ENCODE results near the gene LSM2.
"Not testable (repeated sequence)": the region's sequence is repeated elsewhere in the genome, so short reads cannot be mapped to it uniquely, and the experiment has no call there.

Gene LSM2

GRCh38 chr6:31814677-31815024 lies 7.9 kb upstream of the LSM2 start:
- Histone ChIP-seq H3K27me3 (ENCODE audit: control insufficient read depth, insufficient read depth, low read length) (no peaks in the 10 kb centered on the region), H3K36me3 (ENCODE audit: control insufficient read depth, insufficient read depth, low read length) (no peaks in the 10 kb centered on the region), H3K9ac (ENCODE audit: low read length) (peak overlapping the region; percentile 32), H3K4me3 (ENCODE audit: low read depth, low read length) (peak overlapping the region; percentile 68), H3K27ac (ENCODE audit: low read depth, low read length) (peak overlapping the region; percentile 85; the same call in 1 of the 2 replicates), H3K9me3 (ENCODE audit: control insufficient read depth, insufficient read depth, low read depth, low read length) (no peaks in the 10 kb centered on the region), H3K4me1 (ENCODE audit: control insufficient read depth, insufficient read depth, low read length) (peaks cover 14% of the 10 kb centered on the region)

GRCh38 chr6:31813465-31813849 lies 6.7 kb upstream of the LSM2 start:
- Histone ChIP-seq H3K27ac (ENCODE audit: low read depth, low read length) (no peak overlapping the region), H3K36me3 (ENCODE audit: control insufficient read depth, insufficient read depth, low read length) (no peaks in the 10 kb centered on the region), H3K27me3 (ENCODE audit: control insufficient read depth, insufficient read depth, low read length) (no peaks in the 10 kb centered on the region), H3K9me3 (ENCODE audit: control insufficient read depth, insufficient read depth, low read depth, low read length) (no peaks in the 10 kb centered on the region), H3K4me3 (ENCODE audit: low read depth, low read length) (peak overlapping the region; percentile 68; the same call in 1 of the 2 replicates), H3K9ac (ENCODE audit: low read length) (peak overlapping the region; percentile 38), H3K4me1 (ENCODE audit: control insufficient read depth, insufficient read depth, low read length) (peaks cover 11% of the 10 kb centered on the region)

GRCh38 chr6:31811645-31812044 lies 4.9 kb upstream of the LSM2 start:
- Histone ChIP-seq H3K36me3 (ENCODE audit: control insufficient read depth, insufficient read depth, low read length) (no peaks in the 10 kb centered on the region), H3K4me3 (ENCODE audit: low read depth, low read length) (no peak overlapping the region), H3K9ac (ENCODE audit: low read length) (no peak overlapping the region), H3K27ac (ENCODE audit: low read depth, low read length) (no peak overlapping the region), H3K4me1 (ENCODE audit: control insufficient read depth, insufficient read depth, low read length) (peaks cover 7% of the 10 kb centered on the region), H3K9me3 (ENCODE audit: control insufficient read depth, insufficient read depth, low read depth, low read length) (no peaks in the 10 kb centered on the region), H3K27me3 (ENCODE audit: control insufficient read depth, insufficient read depth, low read length) (no peaks in the 10 kb centered on the region)

- not testable (repeated sequence) for H3K4me3 ChIP-seq (ENCODE audit: low read depth, low read length); H3K27me3 ChIP-seq (ENCODE audit: control insufficient read depth, insufficient read depth, low read length); H3K9me3 ChIP-seq (ENCODE audit: control insufficient read depth, insufficient read depth, low read depth, low read length); H3K9ac ChIP-seq (ENCODE audit: low read length); H3K36me3 ChIP-seq (ENCODE audit: control insufficient read depth, insufficient read depth, low read length); H3K27ac ChIP-seq (ENCODE audit: low read depth, low read length); H3K4me1 ChIP-seq (ENCODE audit: control insufficient read depth, insufficient read depth, low read length)
Observed at GRCh38 chr6:31808599-31808998, 1.8 kb upstream of the LSM2 start.

- Histone ChIP-seq H3K27ac (ENCODE audit: low read depth, low read length) (peak overlapping the region; percentile 91), H3K27me3 (ENCODE audit: control insufficient read depth, insufficient read depth, low read length) (no peaks in the 10 kb centered on the region), H3K36me3 (ENCODE audit: control insufficient read depth, insufficient read depth, low read length) (peaks cover 23% of the 10 kb centered on the region), H3K4me3 (ENCODE audit: low read depth, low read length) (peak overlapping the region; percentile 96), H3K4me1 (ENCODE audit: control insufficient read depth, insufficient read depth, low read length) (no peaks in the 10 kb centered on the region), H3K9me3 (ENCODE audit: control insufficient read depth, insufficient read depth, low read depth, low read length) (no peaks in the 10 kb centered on the region), H3K9ac (ENCODE audit: low read length) (peak overlapping the region; percentile 91)
Observed at GRCh38 chr6:31805939-31806469, 762 bp downstream of the LSM2 start.

- H3K9ac ChIP-seq (ENCODE audit: low read length); H3K4me1 ChIP-seq (ENCODE audit: control insufficient read depth, insufficient read depth, low read length); H3K9me3 ChIP-seq (ENCODE audit: control insufficient read depth, insufficient read depth, low read depth, low read length); H3K27ac ChIP-seq (ENCODE audit: low read depth, low read length); H3K27me3 ChIP-seq (ENCODE audit: control insufficient read depth, insufficient read depth, low read length); H3K4me3 ChIP-seq (ENCODE audit: low read depth, low read length): not testable (repeated sequence)
- H3K36me3 ChIP-seq (ENCODE audit: control insufficient read depth, insufficient read depth, low read length) = peaks cover 40% of the 10 kb centered on the region
Observed at GRCh38 chr6:31801031-31801927, 5.5 kb downstream of the LSM2 start.

- no peaks in the 10 kb centered on the region for H3K9me3 ChIP-seq (ENCODE audit: control insufficient read depth, insufficient read depth, low read depth, low read length)
- no peaks in the 10 kb centered on the region for H3K4me1 ChIP-seq (ENCODE audit: control insufficient read depth, insufficient read depth, low read length)
- no peak overlapping the region for H3K9ac ChIP-seq (ENCODE audit: low read length)
- H3K27me3 ChIP-seq (ENCODE audit: control insufficient read depth, insufficient read depth, low read length) = no peaks in the 10 kb centered on the region
- H3K4me3 ChIP-seq (ENCODE audit: low read depth, low read length) = no peak overlapping the region
- H3K27ac ChIP-seq (ENCODE audit: low read depth, low read length) = no peak overlapping the region
- H3K36me3 ChIP-seq (ENCODE audit: control insufficient read depth, insufficient read depth, low read length) = peaks cover 40% of the 10 kb centered on the region
Observed at GRCh38 chr6:31799781-31800180, 7.0 kb downstream of the LSM2 start.

GRCh38 chr6:31797588-31797987 lies 9.2 kb downstream of the LSM2 start:
- H3K4me1 ChIP-seq (ENCODE audit: control insufficient read depth, insufficient read depth, low read length) = 0 out of 2 replicates have a peak, but pooled peaks cover 6% of the 10 kb centered on the region
- H3K27ac ChIP-seq (ENCODE audit: low read depth, low read length) = no peak overlapping the region
- H3K27me3 ChIP-seq (ENCODE audit: control insufficient read depth, insufficient read depth, low read length) = no peaks in the 10 kb centered on the region
- H3K9me3 ChIP-seq (ENCODE audit: control insufficient read depth, insufficient read depth, low read depth, low read length) = no peaks in the 10 kb centered on the region
- no peak overlapping the region for H3K4me3 ChIP-seq (ENCODE audit: low read depth, low read length)
- peaks cover 28% of the 10 kb centered on the region for H3K36me3 ChIP-seq (ENCODE audit: control insufficient read depth, insufficient read depth, low read length)
- no peak overlapping the region for H3K9ac ChIP-seq (ENCODE audit: low read length)

- Histone ChIP-seq H3K27me3 (ENCODE audit: control insufficient read depth, insufficient read depth, low read length) (no peaks in the 10 kb centered on the region), H3K4me3 (ENCODE audit: low read depth, low read length) (no peak overlapping the region), H3K4me1 (ENCODE audit: control insufficient read depth, insufficient read depth, low read length) (0 out of 2 replicates have a peak, but pooled peaks cover 6% of the 10 kb centered on the region), H3K9me3 (ENCODE audit: control insufficient read depth, insufficient read depth, low read depth, low read length) (no peaks in the 10 kb centered on the region), H3K36me3 (ENCODE audit: control insufficient read depth, insufficient read depth, low read length) (peaks cover 31% of the 10 kb centered on the region), H3K9ac (ENCODE audit: low read length) (no peak overlapping the region), H3K27ac (ENCODE audit: low read depth, low read length) (no peak overlapping the region)
Observed at GRCh38 chr6:31796993-31797385, 9.8 kb downstream of the LSM2 start.

- Histone ChIP-seq H3K36me3 (ENCODE audit: control insufficient read depth, insufficient read depth, low read length) (peaks cover 38% of the 10 kb centered on the region), H3K27ac (ENCODE audit: low read depth, low read length) (peak within 1 kb of the TSS; percentile 95), H3K9ac (ENCODE audit: low read length) (peak within 1 kb of the TSS; percentile 99), H3K4me1 (ENCODE audit: control insufficient read depth, insufficient read depth, low read length) (0 out of 2 replicates have a peak, but pooled peaks cover 6% of the 10 kb centered on the region), H3K9me3 (ENCODE audit: control insufficient read depth, insufficient read depth, low read depth, low read length) (no peaks in the 10 kb centered on the region), H3K27me3 (ENCODE audit: control insufficient read depth, insufficient read depth, low read length) (no peaks in the 10 kb centered on the region), H3K4me3 (ENCODE audit: low read depth, low read length) (peak within 1 kb of the TSS; percentile 99)
Observed at GRCh38 chr6:31795616-31796298, 11.0 kb downstream of the LSM2 start, which contains the start of gene VARS1. Gene VARS1, minus strand, starts transcription at chr6:31795752. Its CDS starts 535 bp downstream, at chr6:31795217.
